Peyer's patch (tissue), 4 donors: ENCODE results near the gene ZNF221.

Experiments
- POLR2A ChIP-seq, 2 donors: fragments of 450-650 bp; IDR thresholded peaks; one replicate each; pipeline ENCODE4 v1.5.1; 2017; ENCODE audit warnings: antibody characterized with exemption in 2 of 2, mild to moderate bottlenecking in 2 of 2, moderate library complexity in 2 of 2
- TF ChIP-seq, protein P1 (sequence below), 6 experiments: fragments of 450-650 bp in 4 of 6; fragments of 200-600 bp in 2 of 6; sonication (generic) in 1 of 6; IDR thresholded peaks; one replicate each; pipeline ENCODE4 v1.5.1; 2017 to 2019; ENCODE audit warnings: antibody characterized with exemption in 6 of 6, mild to moderate bottlenecking in 3 of 6, moderate library complexity in 1 of 6

DNA sequence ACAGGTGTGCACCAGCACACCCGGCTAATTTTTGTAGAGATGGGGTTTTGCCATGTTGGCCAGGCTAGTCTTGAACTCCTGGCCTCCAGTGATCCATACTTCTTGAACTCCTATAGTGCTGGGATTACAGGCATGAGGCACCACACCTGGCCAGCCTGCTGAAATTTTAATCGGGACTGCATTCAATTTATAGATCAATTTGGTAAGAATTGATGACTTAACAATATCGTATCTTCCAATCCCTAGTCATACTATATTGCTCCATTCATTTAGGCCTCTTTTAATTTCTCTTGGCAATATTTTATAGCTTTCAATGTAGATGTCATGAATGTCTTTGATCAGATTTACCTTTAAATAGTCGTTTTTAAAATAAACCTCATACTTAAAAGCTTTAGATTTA, 10.3 kb upstream of the ZNF221 start:
- TF ChIP-seq, protein P1, sequence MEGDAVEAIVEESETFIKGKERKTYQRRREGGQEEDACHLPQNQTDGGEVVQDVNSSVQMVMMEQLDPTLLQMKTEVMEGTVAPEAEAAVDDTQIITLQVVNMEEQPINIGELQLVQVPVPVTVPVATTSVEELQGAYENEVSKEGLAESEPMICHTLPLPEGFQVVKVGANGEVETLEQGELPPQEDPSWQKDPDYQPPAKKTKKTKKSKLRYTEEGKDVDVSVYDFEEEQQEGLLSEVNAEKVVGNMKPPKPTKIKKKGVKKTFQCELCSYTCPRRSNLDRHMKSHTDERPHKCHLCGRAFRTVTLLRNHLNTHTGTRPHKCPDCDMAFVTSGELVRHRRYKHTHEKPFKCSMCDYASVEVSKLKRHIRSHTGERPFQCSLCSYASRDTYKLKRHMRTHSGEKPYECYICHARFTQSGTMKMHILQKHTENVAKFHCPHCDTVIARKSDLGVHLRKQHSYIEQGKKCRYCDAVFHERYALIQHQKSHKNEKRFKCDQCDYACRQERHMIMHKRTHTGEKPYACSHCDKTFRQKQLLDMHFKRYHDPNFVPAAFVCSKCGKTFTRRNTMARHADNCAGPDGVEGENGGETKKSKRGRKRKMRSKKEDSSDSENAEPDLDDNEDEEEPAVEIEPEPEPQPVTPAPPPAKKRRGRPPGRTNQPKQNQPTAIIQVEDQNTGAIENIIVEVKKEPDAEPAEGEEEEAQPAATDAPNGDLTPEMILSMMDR (IDR thresholded peaks at IDR 0.05) = no peak
- no peak for TF ChIP-seq POLR2A (IDR thresholded peaks at IDR 0.05)
